ENCODE data around the gene CYP27C1. TPM values are rescaled to one million over a fixed set of nuclear protein-coding genes. Genes with fewer than 3 reads are reported as not detected.

Gene CYP27C1
- polyA plus RNA-seq, 1 experiment, result 0.28 TPM

DNA sequence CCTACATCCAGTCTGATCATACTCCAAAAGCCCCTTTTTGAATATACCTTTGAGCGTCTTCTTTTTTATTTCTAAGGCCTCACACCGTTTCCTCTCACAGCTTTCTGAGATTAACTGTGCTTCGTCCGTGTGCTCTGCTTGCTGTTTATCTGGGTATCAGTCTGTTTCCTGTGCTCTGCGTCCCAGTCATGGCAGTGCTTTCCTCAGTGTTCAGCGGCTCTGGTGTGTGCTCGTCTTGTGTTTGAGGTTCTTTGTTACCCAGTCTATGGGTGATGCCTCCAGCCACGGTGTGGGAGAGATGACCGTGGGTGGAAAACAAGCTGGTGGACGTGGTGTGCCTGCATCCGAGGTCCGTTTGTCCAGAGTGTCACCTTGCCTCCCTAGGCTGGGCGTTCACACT, 79.6 kb downstream of the CYP27C1 start:
- DNase-seq (ENCODE audit: low read depth), result no peak
- Histone ChIP-seq H3K4me3 (ENCODE audit: low read depth, low read length) (no peak overlapping the region), H3K27me3 (ENCODE audit: control insufficient read depth, insufficient read depth, low read length) (peaks cover 2% of the 10 kb centered on the region; the same call in 1 of the 2 replicates), H3K36me3 (ENCODE audit: control insufficient read depth, insufficient read depth, low read length) (no peaks in the 10 kb centered on the region)
- TF ChIP-seq, protein P1, sequence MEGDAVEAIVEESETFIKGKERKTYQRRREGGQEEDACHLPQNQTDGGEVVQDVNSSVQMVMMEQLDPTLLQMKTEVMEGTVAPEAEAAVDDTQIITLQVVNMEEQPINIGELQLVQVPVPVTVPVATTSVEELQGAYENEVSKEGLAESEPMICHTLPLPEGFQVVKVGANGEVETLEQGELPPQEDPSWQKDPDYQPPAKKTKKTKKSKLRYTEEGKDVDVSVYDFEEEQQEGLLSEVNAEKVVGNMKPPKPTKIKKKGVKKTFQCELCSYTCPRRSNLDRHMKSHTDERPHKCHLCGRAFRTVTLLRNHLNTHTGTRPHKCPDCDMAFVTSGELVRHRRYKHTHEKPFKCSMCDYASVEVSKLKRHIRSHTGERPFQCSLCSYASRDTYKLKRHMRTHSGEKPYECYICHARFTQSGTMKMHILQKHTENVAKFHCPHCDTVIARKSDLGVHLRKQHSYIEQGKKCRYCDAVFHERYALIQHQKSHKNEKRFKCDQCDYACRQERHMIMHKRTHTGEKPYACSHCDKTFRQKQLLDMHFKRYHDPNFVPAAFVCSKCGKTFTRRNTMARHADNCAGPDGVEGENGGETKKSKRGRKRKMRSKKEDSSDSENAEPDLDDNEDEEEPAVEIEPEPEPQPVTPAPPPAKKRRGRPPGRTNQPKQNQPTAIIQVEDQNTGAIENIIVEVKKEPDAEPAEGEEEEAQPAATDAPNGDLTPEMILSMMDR (IDR thresholded peaks at IDR 0.05; ENCODE audit: insufficient read depth, low read depth, low read length), result no peak
- ChIA-PET POLR2A (no interaction called here), CTCF (interaction anchor here (0.9 to 1.9 kb wide), 4 partner anchors 10 to 73 kb away, joined by 4 to 9 read pairs (median 6); no protein-coding TSS in a partner anchor)

DNA sequence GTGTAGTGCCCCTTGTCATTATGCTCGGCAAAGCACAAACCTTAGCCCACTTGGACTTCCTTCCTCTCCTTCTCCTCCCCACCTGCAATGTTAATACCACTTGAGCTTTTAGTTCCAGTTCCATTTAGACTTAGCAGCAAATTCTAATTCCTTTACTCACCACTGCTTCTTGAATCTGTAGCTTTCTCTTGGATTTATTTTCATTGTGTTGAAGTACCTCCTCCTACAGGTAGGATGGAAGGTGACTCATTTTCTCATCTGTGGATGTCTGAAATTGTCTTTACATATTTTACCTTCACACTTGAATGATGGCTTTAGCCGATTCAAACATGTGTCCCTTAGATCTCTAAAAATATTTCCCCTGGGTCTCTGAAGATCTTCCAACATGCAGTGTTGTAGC, 80.3 kb downstream of the CYP27C1 start:
- CTCF ChIA-PET, result interaction anchor here (0.7 to 1.9 kb wide), 5 partner anchors 9 to 295 kb away, joined by 3 to 9 read pairs (median 5); no protein-coding TSS in a partner anchor
- no peaks in the 10 kb centered on the region for H3K36me3 ChIP-seq (ENCODE audit: control insufficient read depth, insufficient read depth, low read length)
- DNase-seq (ENCODE audit: low read depth), result no peak
- POLR2A ChIA-PET, result interaction anchor here (0.6 kb wide), 1 partner anchor 73 kb away, joined by 3 read pairs; no protein-coding TSS in a partner anchor
- no peak overlapping the region for H3K4me3 ChIP-seq (ENCODE audit: low read depth, low read length)
- H3K27me3 ChIP-seq (ENCODE audit: control insufficient read depth, insufficient read depth, low read length), result peaks cover 2% of the 10 kb centered on the region; the same call in 1 of the 2 replicates
- TF ChIP-seq, protein P1 (IDR thresholded peaks at IDR 0.05; ENCODE audit: insufficient read depth, low read depth, low read length), result no peak

DNA sequence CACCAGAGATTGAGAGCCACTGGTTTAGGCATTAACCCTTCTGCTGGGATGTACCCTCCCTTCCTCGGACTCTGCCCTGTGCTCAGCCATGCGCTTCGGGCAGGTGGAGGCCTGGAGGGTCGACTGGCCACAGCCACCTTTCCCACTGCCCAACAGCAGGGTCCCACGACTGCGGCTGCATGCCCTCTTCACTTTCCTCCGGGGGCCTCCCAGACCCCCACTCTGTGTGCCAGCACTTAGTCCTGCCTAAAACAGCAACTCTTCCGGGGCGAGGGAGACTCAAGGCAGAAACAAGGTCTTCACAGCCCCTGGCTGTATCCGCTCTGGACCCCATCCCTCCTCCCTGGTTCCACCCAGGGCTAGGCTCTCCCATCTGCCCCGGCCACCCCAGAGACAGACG, 81.8 kb downstream of the CYP27C1 start:
- no peak for DNase-seq (ENCODE audit: low read depth)
- POLR2A ChIA-PET, result no interaction called here
- CTCF ChIA-PET, result interaction anchor here (0.5 kb wide), 1 partner anchor 532 kb away, joined by 3 read pairs; no protein-coding TSS in a partner anchor
- Histone ChIP-seq H3K36me3 (ENCODE audit: control insufficient read depth, insufficient read depth, low read length) (no peaks in the 10 kb centered on the region), H3K4me3 (ENCODE audit: low read depth, low read length) (no peak overlapping the region), H3K27me3 (ENCODE audit: control insufficient read depth, insufficient read depth, low read length) (peaks cover 2% of the 10 kb centered on the region; the same call in 1 of the 2 replicates)
- TF ChIP-seq, protein P1 (IDR thresholded peaks at IDR 0.05; ENCODE audit: insufficient read depth, low read depth, low read length), result no peak

DNA sequence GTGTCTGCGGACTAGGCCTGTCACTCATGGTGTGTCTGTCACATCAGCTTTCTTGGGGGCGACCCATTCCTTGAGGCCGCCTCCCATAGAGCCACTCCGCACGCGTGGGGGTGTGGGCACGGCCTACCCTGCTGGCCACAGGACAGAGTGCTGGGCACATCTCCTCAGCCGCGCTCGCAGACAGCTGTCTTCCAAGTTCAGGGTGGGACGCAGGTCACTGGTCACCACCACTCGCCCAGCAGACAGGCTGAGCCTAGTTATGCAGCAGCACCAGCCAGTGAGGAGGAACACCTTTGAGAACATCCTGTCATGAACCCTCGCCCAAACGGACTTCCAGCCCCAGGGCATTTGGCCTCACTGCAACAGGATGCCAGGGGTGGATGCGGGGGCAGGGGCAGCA, 82.4 kb downstream of the CYP27C1 start:
- H3K4me3 ChIP-seq (ENCODE audit: low read depth, low read length), result no peak overlapping the region
- ChIA-PET POLR2A (no interaction called here), CTCF (interaction anchor here (0.5 kb wide), 1 partner anchor 533 kb away, joined by 3 read pairs; no protein-coding TSS in a partner anchor)
- no peaks in the 10 kb centered on the region for H3K36me3 ChIP-seq (ENCODE audit: control insufficient read depth, insufficient read depth, low read length)
- no peak for DNase-seq (ENCODE audit: low read depth)
- peaks cover 2% of the 10 kb centered on the region; the same call in 1 of the 2 replicates for H3K27me3 ChIP-seq (ENCODE audit: control insufficient read depth, insufficient read depth, low read length)
- TF ChIP-seq, protein P1 (IDR thresholded peaks at IDR 0.05; ENCODE audit: insufficient read depth, low read depth, low read length), result no peak

DNA sequence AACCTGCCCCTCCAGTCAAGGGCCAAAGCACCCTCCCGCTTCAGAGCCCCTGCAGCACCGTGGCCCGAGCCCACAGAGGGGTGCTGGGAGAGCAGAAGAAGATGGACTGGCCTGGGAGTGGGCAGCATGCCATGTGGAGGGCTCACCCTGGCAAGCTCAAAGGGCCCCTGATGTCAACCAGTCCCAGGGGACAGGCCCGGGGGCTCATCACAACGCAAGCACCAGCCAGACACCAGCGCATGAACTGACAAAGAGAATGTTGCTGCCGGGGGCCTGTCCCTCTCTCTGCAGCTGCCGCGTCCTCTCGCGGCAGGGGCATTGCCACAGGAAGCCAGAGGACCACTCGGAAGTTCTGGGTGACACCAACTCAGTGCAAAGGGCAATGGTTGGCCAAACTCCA, 82.9 kb downstream of the CYP27C1 start:
- Histone ChIP-seq H3K4me3 (ENCODE audit: low read depth, low read length) (no peak overlapping the region), H3K36me3 (ENCODE audit: control insufficient read depth, insufficient read depth, low read length) (no peaks in the 10 kb centered on the region), H3K27me3 (ENCODE audit: control insufficient read depth, insufficient read depth, low read length) (peaks cover 2% of the 10 kb centered on the region; the same call in 1 of the 2 replicates)
- POLR2A ChIA-PET, result no interaction called here
- CTCF ChIA-PET, result no interaction called here
- TF ChIP-seq, protein P1 (IDR thresholded peaks at IDR 0.05; ENCODE audit: insufficient read depth, low read depth, low read length), result no peak
- DNase-seq (ENCODE audit: low read depth), result no peak

Measured in BJ (cell line).